ENCODE measurements around the gene EPB41. TPM values are rescaled to one million over a fixed set of nuclear protein-coding genes. Genes with fewer than 3 reads are reported as not detected.

Gene EPB41
- total and polyA plus RNA-seq, 2 of the 4 experiments (the other 2 are of a cell fraction), result 4.6 to 10.0 TPM

GRCh38 chr1:28971980-28972771, 57.8 kb downstream of the EPB41 start (continued):
- TF ChIP-seq USF2 (IDR thresholded peaks at IDR 0.05; ENCODE audit: low read depth, low read length), result no peak

Data from IMR-90 (cell line).